Smooth muscle cell (in vitro differentiated cells): Measurements from ENCODE around the gene SLC1A2. TPM values are rescaled to one million over a fixed set of nuclear protein-coding genes. Genes with fewer than 3 reads are reported as not detected.

Experiments
- DNase-seq: peaks from one replicate; lab custom pipeline; 2025; ENCODE audit not compliant: unreplicated experiment; lab: John Stamatoyannopoulos, UW
- H2AFZ ChIP-seq: fragments of 200-600 bp; sonication (generic); 2 replicates; pipeline ENCODE4 v1.6.0; 2016; ENCODE audit warnings: antibody characterized with exemption, low read depth, mild to moderate bottlenecking
- H3F3A ChIP-seq: fragments of 200-600 bp; sonication (generic); 2 replicates; pipeline ENCODE4 v1.6.0; 2017; ENCODE audit warnings: antibody characterized with exemption, low read depth
- H3K27ac ChIP-seq: fragments of 200-600 bp; sonication (generic); 2 replicates; pipeline ENCODE4 v1.5.1; 2016; ENCODE audit warnings: low read depth, mild to moderate bottlenecking
- H3K27me3 ChIP-seq: fragments of 200-600 bp; sonication (generic); 2 replicates; pipeline ENCODE4 v1.6.1; 2016; ENCODE audit warnings: low read depth, mild to moderate bottlenecking
- H3K36me3 ChIP-seq: fragments of 200-600 bp; sonication (generic); 2 replicates; pipeline ENCODE4 v1.5.1; 2016; ENCODE audit warnings: low read depth
- H3K4me1 ChIP-seq: fragments of 200-600 bp; sonication (generic); 2 replicates; pipeline ENCODE4 v1.5.1; 2016; ENCODE audit warnings: low read depth
- H3K4me2 ChIP-seq: fragments of 200-600 bp; sonication (generic); 2 replicates; pipeline ENCODE4 v1.6.0; 2016; ENCODE audit warnings: mild to moderate bottlenecking
- H3K4me3 ChIP-seq: fragments of 200-600 bp; sonication (generic); 2 replicates; pipeline ENCODE4 v1.5.1; 2016; ENCODE audit warnings: mild to moderate bottlenecking
- H3K79me2 ChIP-seq: fragments of 200-600 bp; sonication (generic); 2 replicates; pipeline ENCODE4 v1.6.0; 2016; ENCODE audit warnings: low read depth, mild to moderate bottlenecking
- H3K9ac ChIP-seq: fragments of 200-600 bp; sonication (generic); 2 replicates; pipeline ENCODE4 v1.6.0; 2016; ENCODE audit warnings: low read depth
- H3K9me3 ChIP-seq: fragments of 200-600 bp; sonication (generic); replicated peaks from 2 replicates; pipeline ENCODE4 v1.5.1; 2016; ENCODE audit warnings: low read depth
- H4K20me1 ChIP-seq: fragments of 200-600 bp; sonication (generic); 2 replicates; pipeline ENCODE4 v1.6.0; 2016; ENCODE audit warnings: low read depth
- WGBS: methylation state at CpG from one replicate; pipeline ENCODE4 v1.1.7; 2016; ENCODE audit warnings: low lambda C conversion rate; 5-methylcytosine and 5-hydroxymethylcytosine counted together
- polyA plus RNA-seq: library from polyadenylated mRNA; unstranded; fragments of >200 nt; fragmentation: Nextera tagmentation; extraction: Ambion mirVana; gene quantifications from 2 replicates; pipeline ENCODE4 v1.2.1, GENCODE V29; 2016
- small RNA-seq: library from RNA; depleted of rRNA; stranded (forward); fragments of <200 nt; gene quantifications from one replicate; pipeline ENCODE3, GENCODE V24; 2014
- total RNA-seq: library from RNA; depleted of rRNA; stranded (reverse); fragments of >200 nt; gene quantifications from 2 replicates; pipeline ENCODE4 v1.2.3, GENCODE V29; 2014
- TF ChIP-seq, protein P1 (sequence below): fragments of 200-600 bp; sonication (generic); IDR thresholded peaks from 2 replicates; pipeline ENCODE4 v1.5.1; 2017; ENCODE audit warnings: borderline replicate concordance, mild to moderate bottlenecking, antibody characterized with exemption; ENCODE audit not compliant: insufficient read depth, poor library complexity, severe bottlenecking

SLC1A2 gene
- total and polyA plus RNA-seq, 2 experiments from 2014 or later, result 3.6 TPM; not detected in 1

DNA sequence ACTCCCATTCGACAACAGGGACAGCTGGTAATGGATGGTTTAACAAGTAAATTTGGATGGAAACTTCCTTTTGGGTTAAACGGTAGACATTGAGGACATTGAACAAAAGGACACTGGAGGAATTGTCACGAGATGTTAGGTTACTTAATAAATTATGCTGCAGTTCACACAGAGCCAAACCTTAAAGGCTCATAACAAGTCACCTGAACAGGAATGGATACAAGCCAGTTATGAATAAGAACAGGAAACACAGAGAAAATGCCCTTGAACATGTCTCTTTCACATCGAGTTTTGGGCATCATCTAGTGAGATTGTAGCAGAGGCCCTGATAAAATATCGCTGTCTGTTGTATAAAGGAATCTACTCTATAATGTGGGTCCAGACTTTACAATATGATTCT is 214.7 kb downstream of the SLC1A2 start:
- H3K9ac ChIP-seq, result no peak overlapping the region
- H3K27ac ChIP-seq, result no peak overlapping the region
- no peaks in the 10 kb centered on the region for H4K20me1 ChIP-seq
- TF ChIP-seq, protein P1, sequence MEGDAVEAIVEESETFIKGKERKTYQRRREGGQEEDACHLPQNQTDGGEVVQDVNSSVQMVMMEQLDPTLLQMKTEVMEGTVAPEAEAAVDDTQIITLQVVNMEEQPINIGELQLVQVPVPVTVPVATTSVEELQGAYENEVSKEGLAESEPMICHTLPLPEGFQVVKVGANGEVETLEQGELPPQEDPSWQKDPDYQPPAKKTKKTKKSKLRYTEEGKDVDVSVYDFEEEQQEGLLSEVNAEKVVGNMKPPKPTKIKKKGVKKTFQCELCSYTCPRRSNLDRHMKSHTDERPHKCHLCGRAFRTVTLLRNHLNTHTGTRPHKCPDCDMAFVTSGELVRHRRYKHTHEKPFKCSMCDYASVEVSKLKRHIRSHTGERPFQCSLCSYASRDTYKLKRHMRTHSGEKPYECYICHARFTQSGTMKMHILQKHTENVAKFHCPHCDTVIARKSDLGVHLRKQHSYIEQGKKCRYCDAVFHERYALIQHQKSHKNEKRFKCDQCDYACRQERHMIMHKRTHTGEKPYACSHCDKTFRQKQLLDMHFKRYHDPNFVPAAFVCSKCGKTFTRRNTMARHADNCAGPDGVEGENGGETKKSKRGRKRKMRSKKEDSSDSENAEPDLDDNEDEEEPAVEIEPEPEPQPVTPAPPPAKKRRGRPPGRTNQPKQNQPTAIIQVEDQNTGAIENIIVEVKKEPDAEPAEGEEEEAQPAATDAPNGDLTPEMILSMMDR, result no peak
- H2AFZ ChIP-seq, result no peak overlapping the region
- H3K27me3 ChIP-seq, result no peaks in the 10 kb centered on the region
- H3F3A ChIP-seq, result no peaks in the 10 kb centered on the region
- peaks cover 7% of the 10 kb centered on the region for H3K36me3 ChIP-seq
- H3K9me3 ChIP-seq, result no peaks in the 10 kb centered on the region
- H3K4me1 ChIP-seq, result no peaks in the 10 kb centered on the region
- H3K79me2 ChIP-seq, result no peaks in the 10 kb centered on the region
- H3K4me3 ChIP-seq, result no peak overlapping the region
- 95% methylated on average over 5 of the region's 5 CpGs for WGBS
- no peak overlapping the region for H3K4me2 ChIP-seq
- DNase-seq, result no peak

Small RNA genes within 50 kb of the gene (small RNA-seq; reads per million reads assigned to genes)
- not detected for gene AC090625.1

Other genes with a start within 250 kb of the SLC1A2 start
- gene PAMR1, start 106.1 kb upstream of the SLC1A2 start, total RNA-seq, result 87.7 and 92.7 TPM in 2 replicates
- 93.2 and 128 TPM in 2 replicates for gene PAMR1, start 106.1 kb upstream of the SLC1A2 start, polyA plus RNA-seq
- 28.3 and 32.7 TPM in 2 replicates for gene FJX1, start 198.9 kb upstream of the SLC1A2 start, total RNA-seq
- gene FJX1, start 198.9 kb upstream of the SLC1A2 start, polyA plus RNA-seq, result 41.2 and 44.5 TPM in 2 replicates
- 20.9 and 29.7 TPM in 2 replicates for gene TRIM44, start 243.2 kb upstream of the SLC1A2 start, total RNA-seq
- 32.9 and 36.7 TPM in 2 replicates for gene TRIM44, start 243.2 kb upstream of the SLC1A2 start, polyA plus RNA-seq